Measurements from ENCODE around the gene GPR34. TPM values are rescaled to one million over a fixed set of nuclear protein-coding genes. Genes with fewer than 3 reads are reported as not detected.

The GPR34 gene
- polyA plus RNA-seq, 2 of the 4 experiments (the other 2 are of a cell fraction): 0.23 TPM; not detected in 1

DNA sequence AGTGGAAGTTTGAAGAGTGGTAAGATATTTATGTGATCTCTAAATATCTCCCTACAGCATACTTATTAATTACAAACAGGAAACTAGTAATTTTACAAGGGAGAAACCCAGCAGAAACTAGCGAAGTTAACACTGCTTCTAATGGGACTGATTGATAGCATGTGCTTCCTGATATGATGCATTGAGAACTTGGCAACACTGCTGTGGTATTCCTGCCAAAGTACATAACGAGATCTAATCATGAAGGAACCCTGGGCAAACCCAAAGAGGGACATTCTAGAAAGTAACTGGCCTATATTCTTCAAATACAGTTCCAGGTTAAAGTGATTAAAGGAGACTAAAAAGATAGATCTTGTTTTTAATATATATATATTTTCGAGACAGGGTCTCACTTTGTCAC, 4.6 kb upstream of the GPR34 start:
- FAIRE-seq (no peak), ATAC-seq (no peak), DNase-seq (ENCODE audit: low read depth in 1 of 2, low spot score in 1 of 2) (no peak)
- H3K9me3 ChIP-seq: no peaks in the 10 kb centered on the region
- no peak overlapping the region for H3K4me3 ChIP-seq
- TF ChIP-seq HOXB13 (CRISPR knock-in tag; IDR thresholded peaks at IDR 0.05; ENCODE audit: low read depth): no peak
- no peak for TF ChIP-seq TFCP2L1 (CRISPR knock-in tag; IDR thresholded peaks at IDR 0.05)
- ChIA-PET POLR2A (no interaction called here), CTCF (no interaction called here)
- H3K4me2 ChIP-seq: no peak overlapping the region
- 92% methylated on average over 3 of the region's 3 CpGs for WGBS (ENCODE audit: missing lambda C conversion rate)
- no peaks in the 10 kb centered on the region for H3K4me1 ChIP-seq
- H3K27ac ChIP-seq: no peak overlapping the region

DNA sequence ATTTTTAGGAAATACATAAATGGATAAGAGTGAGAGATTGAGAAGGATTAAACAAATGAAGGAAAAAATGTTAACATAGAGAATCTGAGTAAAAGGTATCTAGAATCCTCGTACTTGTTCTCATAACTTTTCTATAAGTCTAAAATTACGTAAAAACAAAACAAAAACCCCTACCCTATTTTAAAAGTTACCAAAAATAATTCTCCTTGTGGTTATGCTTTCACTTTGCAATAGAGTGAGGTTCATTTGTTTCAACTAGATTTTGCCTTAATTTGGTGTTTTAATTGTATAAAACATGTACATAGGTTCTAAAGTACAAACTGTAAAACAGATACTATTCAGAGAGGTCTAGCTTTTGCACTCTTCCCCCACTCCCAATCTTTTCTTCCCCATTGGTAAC, 3.8 kb upstream of the GPR34 start:
- Histone ChIP-seq H3K4me1 (no peaks in the 10 kb centered on the region), H3K4me2 (no peak overlapping the region), H3K9me3 (no peaks in the 10 kb centered on the region), H3K27ac (no peak overlapping the region), H3K4me3 (no peak overlapping the region)
- no peak for FAIRE-seq
- ChIA-PET CTCF (no interaction called here), POLR2A (no interaction called here)
- no peak for DNase-seq (ENCODE audit: low read depth in 1 of 2, low spot score in 1 of 2)
- 97% methylated on average over 2 of the region's 2 CpGs for WGBS (ENCODE audit: missing lambda C conversion rate)
- ATAC-seq: no peak
- TF ChIP-seq, protein P1, sequence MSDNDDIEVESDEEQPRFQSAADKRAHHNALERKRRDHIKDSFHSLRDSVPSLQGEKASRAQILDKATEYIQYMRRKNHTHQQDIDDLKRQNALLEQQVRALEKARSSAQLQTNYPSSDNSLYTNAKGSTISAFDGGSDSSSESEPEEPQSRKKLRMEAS (IDR thresholded peaks at IDR 0.05): no peak
- TF ChIP-seq ZNF302 (CRISPR knock-in tag; IDR thresholded peaks at IDR 0.05) (no peak), EHMT2 (IDR thresholded peaks at IDR 0.05; ENCODE audit: low read depth) (no peak), NR3C1 (IDR thresholded peaks at IDR 0.05) (no peak), CBX8 (IDR thresholded peaks at IDR 0.05) (no peak), HOXB5 (CRISPR knock-in tag; IDR thresholded peaks at IDR 0.05) (no peak), ESRRA (IDR thresholded peaks at IDR 0.05; ENCODE audit: borderline replicate concordance, low read length) (no peak), POLR2A (IDR thresholded peaks at IDR 0.05; ENCODE audit: low read length) (no peak), BHLHE40 (IDR thresholded peaks at IDR 0.05; ENCODE audit: low read depth, low read length) (no peak), SMC3 (IDR thresholded peaks at IDR 0.05) (no peak)
- TF ChIP-seq, protein P2, sequence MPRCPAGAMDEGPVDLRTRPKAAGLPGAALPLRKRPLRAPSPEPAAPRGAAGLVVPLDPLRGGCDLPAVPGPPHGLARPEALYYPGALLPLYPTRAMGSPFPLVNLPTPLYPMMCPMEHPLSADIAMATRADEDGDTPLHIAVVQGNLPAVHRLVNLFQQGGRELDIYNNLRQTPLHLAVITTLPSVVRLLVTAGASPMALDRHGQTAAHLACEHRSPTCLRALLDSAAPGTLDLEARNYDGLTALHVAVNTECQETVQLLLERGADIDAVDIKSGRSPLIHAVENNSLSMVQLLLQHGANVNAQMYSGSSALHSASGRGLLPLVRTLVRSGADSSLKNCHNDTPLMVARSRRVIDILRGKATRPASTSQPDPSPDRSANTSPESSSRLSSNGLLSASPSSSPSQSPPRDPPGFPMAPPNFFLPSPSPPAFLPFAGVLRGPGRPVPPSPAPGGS (IDR thresholded peaks at IDR 0.05): no peak
- TF ChIP-seq, protein P3, sequence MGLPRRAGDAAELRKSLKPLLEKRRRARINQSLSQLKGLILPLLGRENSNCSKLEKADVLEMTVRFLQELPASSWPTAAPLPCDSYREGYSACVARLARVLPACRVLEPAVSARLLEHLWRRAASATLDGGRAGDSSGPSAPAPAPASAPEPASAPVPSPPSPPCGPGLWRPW (IDR thresholded peaks at IDR 0.05): no peak

DNA sequence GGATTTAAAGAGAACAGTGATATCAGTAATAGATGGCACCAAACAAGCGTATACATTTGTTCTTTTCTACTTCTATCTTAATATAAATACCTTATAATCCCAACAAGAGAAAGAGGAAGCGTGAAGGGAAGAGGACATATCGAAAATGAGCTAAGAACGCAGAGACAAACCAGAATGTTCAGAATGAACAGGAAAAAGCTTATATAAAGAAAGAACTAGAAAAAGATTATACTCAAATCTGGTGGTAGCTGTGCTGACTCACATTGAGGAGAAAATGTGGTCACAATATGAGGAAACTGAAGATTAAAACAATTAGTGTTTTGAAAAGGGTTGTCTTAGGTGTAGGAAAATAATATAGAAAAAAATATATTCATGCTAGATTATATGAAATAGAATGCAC, 2.0 kb upstream of the GPR34 start:
- TF ChIP-seq SREBF2 (IDR thresholded peaks at IDR 0.05): no peak
- TF ChIP-seq GATA3 (IDR thresholded peaks at IDR 0.05; ENCODE audit: borderline replicate concordance): no peak
- no peak for TF ChIP-seq TFCP2L1 (CRISPR knock-in tag; IDR thresholded peaks at IDR 0.05)
- TF ChIP-seq MAZ (IDR thresholded peaks at IDR 0.05; ENCODE audit: borderline replicate concordance, low read depth, low read length): no peak
- no peak for TF ChIP-seq HOXA7 (CRISPR knock-in tag; IDR thresholded peaks at IDR 0.05)
- TF ChIP-seq RNF2 (IDR thresholded peaks at IDR 0.05; ENCODE audit: borderline replicate concordance, low read depth): no peak
- TF ChIP-seq TP53 (CRISPR knock-in tag; IDR thresholded peaks at IDR 0.05): no peak
- TF ChIP-seq ZSCAN20 (CRISPR knock-in tag; IDR thresholded peaks at IDR 0.05): no peak
- TF ChIP-seq CBX8 (IDR thresholded peaks at IDR 0.05): no peak
- TF ChIP-seq ESRRA (IDR thresholded peaks at IDR 0.05; ENCODE audit: borderline replicate concordance, low read length): no peak
- no peak for TF ChIP-seq NFE2L2 (conservative IDR thresholded peaks at IDR 0.05; ENCODE audit: low read length)
- TF ChIP-seq CHD2 (IDR thresholded peaks at IDR 0.05; ENCODE audit: low read length, partially characterized antibody): no peak
- TF ChIP-seq HEYL (CRISPR knock-in tag; IDR thresholded peaks at IDR 0.05): no peak
- TF ChIP-seq, protein P4, sequence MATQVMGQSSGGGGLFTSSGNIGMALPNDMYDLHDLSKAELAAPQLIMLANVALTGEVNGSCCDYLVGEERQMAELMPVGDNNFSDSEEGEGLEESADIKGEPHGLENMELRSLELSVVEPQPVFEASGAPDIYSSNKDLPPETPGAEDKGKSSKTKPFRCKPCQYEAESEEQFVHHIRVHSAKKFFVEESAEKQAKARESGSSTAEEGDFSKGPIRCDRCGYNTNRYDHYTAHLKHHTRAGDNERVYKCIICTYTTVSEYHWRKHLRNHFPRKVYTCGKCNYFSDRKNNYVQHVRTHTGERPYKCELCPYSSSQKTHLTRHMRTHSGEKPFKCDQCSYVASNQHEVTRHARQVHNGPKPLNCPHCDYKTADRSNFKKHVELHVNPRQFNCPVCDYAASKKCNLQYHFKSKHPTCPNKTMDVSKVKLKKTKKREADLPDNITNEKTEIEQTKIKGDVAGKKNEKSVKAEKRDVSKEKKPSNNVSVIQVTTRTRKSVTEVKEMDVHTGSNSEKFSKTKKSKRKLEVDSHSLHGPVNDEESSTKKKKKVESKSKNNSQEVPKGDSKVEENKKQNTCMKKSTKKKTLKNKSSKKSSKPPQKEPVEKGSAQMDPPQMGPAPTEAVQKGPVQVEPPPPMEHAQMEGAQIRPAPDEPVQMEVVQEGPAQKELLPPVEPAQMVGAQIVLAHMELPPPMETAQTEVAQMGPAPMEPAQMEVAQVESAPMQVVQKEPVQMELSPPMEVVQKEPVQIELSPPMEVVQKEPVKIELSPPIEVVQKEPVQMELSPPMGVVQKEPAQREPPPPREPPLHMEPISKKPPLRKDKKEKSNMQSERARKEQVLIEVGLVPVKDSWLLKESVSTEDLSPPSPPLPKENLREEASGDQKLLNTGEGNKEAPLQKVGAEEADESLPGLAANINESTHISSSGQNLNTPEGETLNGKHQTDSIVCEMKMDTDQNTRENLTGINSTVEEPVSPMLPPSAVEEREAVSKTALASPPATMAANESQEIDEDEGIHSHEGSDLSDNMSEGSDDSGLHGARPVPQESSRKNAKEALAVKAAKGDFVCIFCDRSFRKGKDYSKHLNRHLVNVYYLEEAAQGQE (IDR thresholded peaks at IDR 0.05): no peak
- no peak for TF ChIP-seq RCOR1 (IDR thresholded peaks at IDR 0.05; ENCODE audit: low read depth, low read length)
- TF ChIP-seq POLR2AphosphoS2 (conservative IDR thresholded peaks at IDR 0.05; ENCODE audit: low read length): no peak
- TF ChIP-seq, protein P1 (IDR thresholded peaks at IDR 0.05): no peak
- TF ChIP-seq ZNF302 (CRISPR knock-in tag; IDR thresholded peaks at IDR 0.05): no peak
- TF ChIP-seq ZC3H11A (IDR thresholded peaks at IDR 0.05): no peak
- peak; percentile 87 for FAIRE-seq
- CTCF ChIA-PET: interaction anchor here (0.6 kb wide), 1 partner anchor 238 kb away, joined by 3 read pairs; no protein-coding TSS in a partner anchor

More for the DNA sequence above, 2.0 kb upstream of the GPR34 start:
- POLR2A ChIA-PET: no interaction called here
- no peak overlapping the region for H3K4me2 ChIP-seq
- no peak overlapping the region for H3K4me3 ChIP-seq
- H3K4me1 ChIP-seq: no peaks in the 10 kb centered on the region
- WGBS (ENCODE audit: missing lambda C conversion rate): 83% methylated on average over 4 of the region's 4 CpGs
- no peak overlapping the region for H3K27ac ChIP-seq
- ATAC-seq: no peak
- H3K9me3 ChIP-seq: no peaks in the 10 kb centered on the region
- DNase-seq (ENCODE audit: low read depth in 1 of 2, low spot score in 1 of 2): no peak

Data from A549 (cell line).